Activated CD8-positive, alpha-beta memory T cell treated with anti-CD3 and anti-CD28 coated beads, Interleukin-2, amount 50 U/mL, for 48 hours (primary cell): ENCODE data around the gene PRKG1.

Experiments used
- DNase-seq: peaks from one replicate; pipeline ENCODE4 v3.0.0-alpha.2; 2020

Gene PRKG1

GRCh38 chr10:51077074-51077473, 2.8 kb downstream of the PRKG1 start:
- no peak for DNase-seq

GRCh38 chr10:51077507-51077906, 3.2 kb downstream of the PRKG1 start:
- DNase-seq = no peak

GRCh38 chr10:51079331-51079730, 5.0 kb downstream of the PRKG1 start:
- no peak for DNase-seq

- DNase-seq = no peak
Observed at GRCh38 chr10:51079766-51080165, 5.5 kb downstream of the PRKG1 start.

- DNase-seq = no peak
Observed at GRCh38 chr10:51080311-51081006, 6.2 kb downstream of the PRKG1 start.

GRCh38 chr10:51082857-51083256, 8.6 kb downstream of the PRKG1 start:
- DNase-seq = no peak

- DNase-seq = no peak
Observed at GRCh38 chr10:51083356-51083853, 9.1 kb downstream of the PRKG1 start.

- no peak for DNase-seq
Observed at GRCh38 chr10:51085204-51085603, 10.9 kb downstream of the PRKG1 start.

- no peak for DNase-seq
Observed at GRCh38 chr10:51086710-51087109, 12.4 kb downstream of the PRKG1 start.

- DNase-seq = no peak
Observed at GRCh38 chr10:51087114-51087513, 12.8 kb downstream of the PRKG1 start.

- no peak for DNase-seq
Observed at GRCh38 chr10:51090190-51090589, 15.9 kb downstream of the PRKG1 start.

- no peak for DNase-seq
Observed at GRCh38 chr10:51092402-51092801, 18.1 kb downstream of the PRKG1 start.

- no peak for DNase-seq
Observed at GRCh38 chr10:51095444-51095843, 21.2 kb downstream of the PRKG1 start.

- no peak for DNase-seq
Observed at GRCh38 chr10:51097546-51097945, 23.3 kb downstream of the PRKG1 start.

- no peak for DNase-seq
Observed at GRCh38 chr10:51100221-51100620, 25.9 kb downstream of the PRKG1 start.

GRCh38 chr10:51103554-51104217, 29.4 kb downstream of the PRKG1 start:
- no peak for DNase-seq

GRCh38 chr10:51106311-51106945, 32.1 kb downstream of the PRKG1 start:
- no peak for DNase-seq

GRCh38 chr10:51108406-51108805, 34.1 kb downstream of the PRKG1 start:
- no peak for DNase-seq

GRCh38 chr10:51109801-51110533, 35.7 kb downstream of the PRKG1 start:
- DNase-seq = no peak

- DNase-seq = no peak
Observed at GRCh38 chr10:51112013-51112412, 37.7 kb downstream of the PRKG1 start.

GRCh38 chr10:51113007-51113406, 38.7 kb downstream of the PRKG1 start:
- DNase-seq = no peak

- DNase-seq = no peak
Observed at GRCh38 chr10:51117053-51117660, 42.9 kb downstream of the PRKG1 start.

GRCh38 chr10:51117794-51118193, 43.5 kb downstream of the PRKG1 start:
- no peak for DNase-seq
